Hepatocyte (in vitro differentiated cells): ENCODE measurements around the gene TFDP1.

Experiments used
- EZH2 ChIP-seq: fragments of 200-600 bp; sonication (generic); IDR thresholded peaks from 2 replicates; pipeline ENCODE4 v1.6.1; 2016; ENCODE audit warnings: antibody characterized with exemption, mild to moderate bottlenecking, borderline replicate concordance
- EZH2phosphoT487 ChIP-seq: fragments of 200-600 bp; sonication (generic); IDR thresholded peaks from one replicate; pipeline ENCODE4 v1.6.1; 2018; ENCODE audit warnings: antibody characterized with exemption, mild to moderate bottlenecking, low read depth, moderate library complexity; ENCODE audit not compliant: unreplicated experiment, severe bottlenecking
- TF ChIP-seq, protein P1 (sequence below): fragments of 200-600 bp; sonication (generic); IDR thresholded peaks from 2 replicates; pipeline ENCODE4 v1.5.1; 2016; ENCODE audit warnings: antibody characterized with exemption, mild to moderate bottlenecking; ENCODE audit not compliant: poor library complexity

DNA sequence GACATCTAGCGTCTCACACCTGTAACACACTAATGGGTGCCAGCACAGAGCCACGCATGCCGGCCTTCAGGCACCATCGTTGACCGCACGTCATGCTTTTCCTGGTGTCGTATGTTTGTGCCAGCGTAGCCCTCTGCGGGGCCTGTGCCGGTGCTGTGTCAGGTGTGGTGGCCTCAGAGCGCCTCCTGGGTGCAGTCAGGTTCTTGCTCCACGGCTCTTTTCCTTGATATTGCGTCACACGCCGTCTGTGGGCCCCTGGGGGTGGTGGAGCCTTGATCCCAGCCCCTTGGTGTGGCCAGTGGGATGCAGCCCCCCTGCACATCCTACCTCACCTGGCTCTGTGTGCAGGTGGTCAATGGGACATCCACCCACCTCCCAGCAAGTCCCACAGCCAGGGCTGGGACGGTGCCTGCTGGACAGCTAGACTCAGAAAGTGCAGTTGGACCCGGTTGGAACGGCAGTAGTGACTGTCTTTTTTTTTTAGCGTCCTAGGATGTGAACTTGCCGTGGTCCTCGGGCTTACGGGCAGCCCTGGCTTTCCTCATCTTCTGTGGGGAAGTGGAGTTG is 24.5 kb downstream of the TFDP1 start:
- no peak for TF ChIP-seq EZH2
- TF ChIP-seq, protein P1, sequence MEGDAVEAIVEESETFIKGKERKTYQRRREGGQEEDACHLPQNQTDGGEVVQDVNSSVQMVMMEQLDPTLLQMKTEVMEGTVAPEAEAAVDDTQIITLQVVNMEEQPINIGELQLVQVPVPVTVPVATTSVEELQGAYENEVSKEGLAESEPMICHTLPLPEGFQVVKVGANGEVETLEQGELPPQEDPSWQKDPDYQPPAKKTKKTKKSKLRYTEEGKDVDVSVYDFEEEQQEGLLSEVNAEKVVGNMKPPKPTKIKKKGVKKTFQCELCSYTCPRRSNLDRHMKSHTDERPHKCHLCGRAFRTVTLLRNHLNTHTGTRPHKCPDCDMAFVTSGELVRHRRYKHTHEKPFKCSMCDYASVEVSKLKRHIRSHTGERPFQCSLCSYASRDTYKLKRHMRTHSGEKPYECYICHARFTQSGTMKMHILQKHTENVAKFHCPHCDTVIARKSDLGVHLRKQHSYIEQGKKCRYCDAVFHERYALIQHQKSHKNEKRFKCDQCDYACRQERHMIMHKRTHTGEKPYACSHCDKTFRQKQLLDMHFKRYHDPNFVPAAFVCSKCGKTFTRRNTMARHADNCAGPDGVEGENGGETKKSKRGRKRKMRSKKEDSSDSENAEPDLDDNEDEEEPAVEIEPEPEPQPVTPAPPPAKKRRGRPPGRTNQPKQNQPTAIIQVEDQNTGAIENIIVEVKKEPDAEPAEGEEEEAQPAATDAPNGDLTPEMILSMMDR, result no peak
- TF ChIP-seq EZH2phosphoT487, result no peak
